HUDEP-2 (cell line): ENCODE results near the gene USP6NL.
A peak's percentile ranks its signal among the peaks of the same experiment; 100 is the strongest.

Experiments used
- DNase-seq, 76 experiments: peaks; one replicate each; lab custom pipeline; 2025; ENCODE audit not compliant: unreplicated experiment in 76 of 76; lab: John Stamatoyannopoulos, UW

The USP6NL gene

GRCh38 chr10:11598712-11599397 is 12.6 kb downstream of the USP6NL start:
- no peak for DNase-seq

GRCh38 chr10:11597470-11597869 is 14.0 kb downstream of the USP6NL start:
- DNase-seq: no peak

- DNase-seq: peak in 7 of 76 experiments; percentile 17 to 30 (median 22)
Observed at GRCh38 chr10:11595395-11595692, 16.1 kb downstream of the USP6NL start.

- no peak for DNase-seq
Observed at GRCh38 chr10:11594589-11595394, 16.7 kb downstream of the USP6NL start.

GRCh38 chr10:11593612-11594011 is 17.8 kb downstream of the USP6NL start:
- peak in 44 of 76 experiments; percentile 10 to 72 (median 36) for DNase-seq

- DNase-seq: no peak
Observed at GRCh38 chr10:11589738-11590137, 21.7 kb downstream of the USP6NL start.

GRCh38 chr10:11588873-11589574 is 22.4 kb downstream of the USP6NL start:
- peak in 15 of 76 experiments; percentile 8 to 57 (median 33) for DNase-seq

GRCh38 chr10:11587722-11588259 is 23.7 kb downstream of the USP6NL start:
- no peak for DNase-seq

GRCh38 chr10:11586170-11586569 is 25.3 kb downstream of the USP6NL start:
- DNase-seq: no peak

GRCh38 chr10:11581213-11581612 is 30.2 kb downstream of the USP6NL start:
- peak in 2 of 76 experiments; percentile 6 to 7 for DNase-seq

GRCh38 chr10:11579885-11580284 is 31.6 kb downstream of the USP6NL start:
- DNase-seq: no peak

- DNase-seq: no peak
Observed at GRCh38 chr10:11578802-11579255, 32.6 kb downstream of the USP6NL start.

- no peak for DNase-seq
Observed at GRCh38 chr10:11576092-11576809, 35.2 kb downstream of the USP6NL start.

- no peak for DNase-seq
Observed at GRCh38 chr10:11573497-11573896, 38.0 kb downstream of the USP6NL start.

GRCh38 chr10:11570751-11571150 is 40.7 kb downstream of the USP6NL start:
- no peak for DNase-seq

GRCh38 chr10:11569471-11569870 is 42.0 kb downstream of the USP6NL start:
- no peak for DNase-seq

- no peak for DNase-seq
Observed at GRCh38 chr10:11568578-11568977, 42.9 kb downstream of the USP6NL start.

GRCh38 chr10:11564741-11565140 is 46.7 kb downstream of the USP6NL start:
- no peak for DNase-seq

- DNase-seq: no peak
Observed at GRCh38 chr10:11563936-11564335, 47.5 kb downstream of the USP6NL start.

- no peak for DNase-seq
Observed at GRCh38 chr10:11562888-11563287, 48.6 kb downstream of the USP6NL start.
